A549 (cell line): ENCODE results near the gene DPYSL4. TPM values are rescaled to one million over a fixed set of nuclear protein-coding genes. Genes with fewer than 3 reads are reported as not detected.

Experiments
- ATAC-seq, 2 experiments: fragments of 200-7000 bp in 1 of 2; fragments of >200 bp in 1 of 2; cut with Nextera tagmentation in 1 of 2; cut with Tn5 transposase in 1 of 2; 3 replicates each; pipeline versions ENCODE4 v1.8.0 to v1.9.1; 2018 to 2020; ENCODE audit warnings: mild to moderate bottlenecking in 1 of 2, moderate library complexity in 1 of 2
- CTCF ChIA-PET: fragments of 300-600 bp; sonication (Branson Sonifier 250); formaldehyde crosslinking; extraction: SDS; loops from one replicate; lab custom pipeline; 2021; ENCODE audit warnings: antibody characterized with exemption, inconsistent platforms; lab: Yijun Ruan, JAX
- POLR2A ChIA-PET: fragments of 350-600 bp; formaldehyde crosslinking; extraction: SDS; loops from one replicate; lab custom pipeline; 2021; ENCODE audit warnings: antibody characterized with exemption, inconsistent platforms; lab: Yijun Ruan, JAX
- DNase-seq, 2 experiments: peaks; one replicate each; pipeline versions ENCODE4 v3.0.0 to v3.0.0-alpha.2; 2011 to 2016; ENCODE audit warnings: low read depth in 1 of 2, low spot score in 1 of 2
- FAIRE-seq: peaks from 2 replicates; lab custom pipeline; 2011; peaks lifted over from hg19 to GRCh38; lab: Jason Lieb, UNC
- H3K27ac ChIP-seq, 2 experiments: fragments of >200 bp; sonication (Bioruptor Twin); formaldehyde crosslinking; 3 replicates each; pipeline ENCODE4 v1.5.1; 2016 to 2017
- H3K4me1 ChIP-seq: fragments of >200 bp; sonication (Bioruptor Twin); formaldehyde crosslinking; 3 replicates; pipeline ENCODE4 v1.6.1; 2016
- H3K4me2 ChIP-seq: fragments of >200 bp; sonication (Bioruptor Twin); formaldehyde crosslinking; 3 replicates; pipeline ENCODE4 v1.6.1; 2016
- H3K4me3 ChIP-seq: fragments of >200 bp; sonication (Bioruptor Twin); formaldehyde crosslinking; 3 replicates; pipeline ENCODE4 v1.5.1; 2016
- H3K9me3 ChIP-seq: fragments of >200 bp; sonication (Bioruptor Twin); formaldehyde crosslinking; 3 replicates; pipeline ENCODE4 v1.6.1; 2016
- CBX2 ChIP-seq: fragments of 200-600 bp; sonication (generic); IDR thresholded peaks from 2 replicates; pipeline ENCODE4 v1.6.1; 2016; ENCODE audit warnings: low read depth, mild to moderate bottlenecking, borderline replicate concordance
- CTCF ChIP-seq: fragments of >200 bp; sonication (Bioruptor Twin); formaldehyde crosslinking; IDR thresholded peaks from 3 replicates; pipeline ENCODE4 v1.5.1; 2016
- EHMT2 ChIP-seq: fragments of 200-600 bp; sonication (generic); IDR thresholded peaks from 2 replicates; pipeline ENCODE4 v1.6.1; 2016; ENCODE audit warnings: antibody characterized with exemption, low read depth, mild to moderate bottlenecking, moderate library complexity
- ELK1 ChIP-seq: fragments of 150-350 bp; IDR thresholded peaks from 2 replicates; pipeline ENCODE4 v1.6.1; 2014; ENCODE audit warnings: low read depth, mild to moderate bottlenecking, low read length
- FOSL2 ChIP-seq, 2 experiments: fragments of 450-650 bp in 1 of 2; fragments of >200 bp in 1 of 2; sonication (Bioruptor Twin) in 1 of 2; formaldehyde crosslinking; IDR thresholded peaks; 2 replicates each; pipeline versions ENCODE4 v1.5.0 to v1.6.1; 2016 to 2020; ENCODE audit warnings: mild to moderate bottlenecking in 1 of 2, moderate library complexity in 1 of 2
- HES2 ChIP-seq: fragments of >200 bp; sonication (Bioruptor Twin); formaldehyde crosslinking; IDR thresholded peaks from 2 replicates; pipeline ENCODE4 v1.6.1; 2016
- HMGXB4 ChIP-seq: fragments of 250-450 bp; sonication (Bioruptor Pico); IDR thresholded peaks from 2 replicates; pipeline ENCODE4 v1.5.0; 2021; ENCODE audit warnings: mild to moderate bottlenecking, moderate library complexity, borderline replicate concordance
- HOXB5 ChIP-seq: fragments of 250-450 bp; sonication (Bioruptor Pico); IDR thresholded peaks from 2 replicates; pipeline ENCODE4 v1.5.0; 2020; ENCODE audit warnings: mild to moderate bottlenecking, moderate library complexity
- MAFK ChIP-seq: fragments of 450-650 bp; IDR thresholded peaks from 2 replicates; pipeline ENCODE4 v1.6.1; 2014; ENCODE audit not compliant: partially characterized antibody
- PHF8 ChIP-seq: fragments of 200-600 bp; sonication (generic); IDR thresholded peaks from 2 replicates; pipeline ENCODE4 v1.6.1; 2016; ENCODE audit warnings: low read depth, mild to moderate bottlenecking, antibody characterized with exemption, moderate library complexity, borderline replicate concordance
- POLR2A ChIP-seq: IDR thresholded peaks from 2 replicates; pipeline ENCODE4 v1.6.1; 2012; ENCODE audit warnings: mild to moderate bottlenecking, low read length
- RNF2 ChIP-seq: fragments of 200-600 bp; sonication (generic); IDR thresholded peaks from 2 replicates; pipeline ENCODE4 v1.6.1; 2016; ENCODE audit warnings: low read depth, mild to moderate bottlenecking, antibody characterized with exemption, moderate library complexity, borderline replicate concordance
- USF2 ChIP-seq: fragments of 450-650 bp; IDR thresholded peaks from 2 replicates; pipeline ENCODE4 v1.6.1; 2014; ENCODE audit warnings: antibody characterized with exemption
- ZC3H11A ChIP-seq: fragments of 450-650 bp; IDR thresholded peaks from 2 replicates; pipeline ENCODE4 v1.6.1; 2014; ENCODE audit warnings: antibody characterized with exemption, mild to moderate bottlenecking
- ZFP36 ChIP-seq: fragments of 450-650 bp; IDR thresholded peaks from 2 replicates; pipeline ENCODE4 v1.6.1; 2014; ENCODE audit warnings: borderline replicate concordance; ENCODE audit not compliant: partially characterized antibody
- WGBS: methylation state at CpG from one replicate; pipeline ENCODE4 v1.1.6; 2017; ENCODE audit errors: missing lambda C conversion rate; 5-methylcytosine and 5-hydroxymethylcytosine counted together
- polyA plus RNA-seq, 4 experiments: library from polyadenylated mRNA; depleted of rRNA in 3 of 4; stranded (reverse); fragments of >200 nt; fragmentation: RNase III in 1 of 4; extraction: RNeasy Plus Mini Kit Qiagen cat#74134 plus additional on column Dnase treatment in 1 of 4; gene quantifications; 2 replicates in 3 of 4; 3 replicates in 1 of 4; pipeline ENCODE4 v1.2.3, GENCODE V29; 2011 to 2017

DPYSL4 gene
- polyA plus RNA-seq, 2 of the 4 experiments (the other 2 are of a cell fraction) = 2.9 to 14.1 TPM

- no peak for TF ChIP-seq HMGXB4 (CRISPR knock-in tag)
- TF ChIP-seq, all 56 proteins: peak for 0
- ChIA-PET POLR2A (no interaction called here), CTCF (interaction anchor here (1.3 to 3.7 kb wide), 3 partner anchors 9 to 129 kb away, joined by 5 to 21 read pairs (median 5); no protein-coding TSS in a partner anchor)
- no peaks in the 10 kb centered on the region for H3K4me1 ChIP-seq
- ATAC-seq (no peak), FAIRE-seq (no peak), DNase-seq (no peak)
- H3K27ac ChIP-seq = no peak overlapping the region
- no peaks in the 10 kb centered on the region for H3K9me3 ChIP-seq
- WGBS = 59% methylated on average over 3 of the region's 3 CpGs
- H3K4me3 ChIP-seq = no peak overlapping the region
- no peak overlapping the region for H3K4me2 ChIP-seq
Observed at GRCh38 chr10:132151951-132152505, 34.7 kb upstream of the DPYSL4 start.

- POLR2A ChIA-PET = no interaction called here
- FAIRE-seq = no peak
Observed at GRCh38 chr10:132152896-132153580, 33.7 kb upstream of the DPYSL4 start.

GRCh38 chr10:132153616-132154217, 33.0 kb upstream of the DPYSL4 start:
- Histone ChIP-seq H3K9me3 (no peaks in the 10 kb centered on the region), H3K4me2 (no peak overlapping the region), H3K4me1 (no peaks in the 10 kb centered on the region), H3K27ac (no peak overlapping the region), H3K4me3 (no peak overlapping the region)
- ChIA-PET CTCF (interaction anchor here (1.3 to 3.7 kb wide), 2 partner anchors 11 to 131 kb away, joined by 4 to 21 read pairs; no protein-coding TSS in a partner anchor), POLR2A (no interaction called here)
- WGBS = 91% methylated on average over 19 of the region's 19 CpGs
- ATAC-seq (no peak), DNase-seq (no peak), FAIRE-seq (no peak)
- TF ChIP-seq HES2 (no peak), RNF2 (no peak), POLR2A (no peak), PHF8 (no peak), CBX2 (no peak), HOXB5 (CRISPR knock-in tag) (no peak), CTCF (no peak), ELK1 (no peak), EHMT2 (no peak), FOSL2 (IDR thresholded peaks at IDR 0.05) (no peak), FOSL2 (CRISPR knock-in tag; IDR thresholded peaks at IDR 0.05) (no peak)

More at GRCh38 chr10:132152896-132153580, 33.7 kb upstream of the DPYSL4 start:
- H3K9me3 ChIP-seq = no peaks in the 10 kb centered on the region
- no peak for ATAC-seq
- H3K4me1 ChIP-seq = no peaks in the 10 kb centered on the region
- DNase-seq = no peak
- WGBS = 70% methylated on average over 11 of the region's 13 CpGs
- TF ChIP-seq MAFK (no peak), USF2 (no peak), ZC3H11A (no peak), HOXB5 (CRISPR knock-in tag) (no peak), ZFP36 (no peak)
- H3K27ac ChIP-seq = no peak overlapping the region
- no peak overlapping the region for H3K4me2 ChIP-seq
- H3K4me3 ChIP-seq = no peak overlapping the region
- CTCF ChIA-PET = interaction anchor here (1.3 to 3.7 kb wide), 2 partner anchors 10 to 130 kb away, joined by 4 to 21 read pairs; no protein-coding TSS in a partner anchor
